ENCODE data around the gene METTL22. TPM values are rescaled to one million over a fixed set of nuclear protein-coding genes. Genes with fewer than 3 reads are reported as not detected.

METTL22 gene
- total RNA-seq, 1 experiment from 2014 or later, result 43.7 TPM

DNA sequence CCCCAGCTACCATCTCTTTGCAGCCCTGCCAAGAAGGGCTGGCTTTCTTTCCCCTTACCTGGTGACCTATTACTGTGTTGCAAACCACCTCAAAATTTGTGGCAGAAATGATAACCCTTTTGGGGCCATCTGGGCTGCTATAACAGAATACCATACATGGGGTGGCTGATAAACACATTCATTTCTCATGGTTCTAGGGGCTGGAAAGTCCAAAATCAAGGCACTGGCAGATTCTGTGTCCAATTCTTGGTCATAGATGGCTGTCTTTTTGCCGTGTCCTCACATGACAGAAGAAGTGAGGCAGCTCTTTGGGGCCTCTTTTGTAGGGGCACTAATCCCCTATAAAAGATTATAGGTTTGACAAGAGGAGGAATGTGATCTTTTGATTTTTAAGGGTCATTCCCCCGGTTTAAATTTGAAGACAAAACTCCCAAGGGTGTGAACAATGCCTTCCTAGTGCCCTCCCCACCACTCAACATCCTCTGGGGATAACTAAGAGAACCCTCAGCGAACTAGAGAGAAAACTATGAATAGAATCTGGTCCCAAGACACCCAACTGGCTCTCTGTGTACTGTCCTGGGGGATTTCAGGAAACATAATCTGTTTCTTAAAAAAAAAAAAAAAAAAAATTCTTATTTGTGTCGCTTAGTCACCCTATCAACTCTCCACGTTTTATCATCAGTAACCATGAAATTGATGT, 1.7 kb upstream of the METTL22 start:
- H3K36me3 ChIP-seq (replicated peaks; ENCODE audit: control insufficient read depth, insufficient read depth, low read length), result peaks cover 4% of the 10 kb centered on the region; the same call in 1 of the 2 replicates
- DNase-seq, result no peak
- H3K27me3 ChIP-seq (ENCODE audit: control insufficient read depth, insufficient read depth, low read length), result no peaks in the 10 kb centered on the region
- H3K4me3 ChIP-seq (ENCODE audit: insufficient read depth, low read depth, low read length), result no peak overlapping the region

GRCh38 chr16:8620535-8620934, 963 bp upstream of the METTL22 start:
- Histone ChIP-seq H3K4me3 (ENCODE audit: insufficient read depth, low read depth, low read length) (no peak overlapping the region), H3K36me3 (replicated peaks; ENCODE audit: control insufficient read depth, insufficient read depth, low read length) (peaks cover 7% of the 10 kb centered on the region), H3K27me3 (ENCODE audit: control insufficient read depth, insufficient read depth, low read length) (no peaks in the 10 kb centered on the region)
- DNase-seq, result no peak

- Histone ChIP-seq H3K4me3 (ENCODE audit: insufficient read depth, low read depth, low read length) (peak overlapping the region; percentile 98), H3K36me3 (replicated peaks; ENCODE audit: control insufficient read depth, insufficient read depth, low read length) (peaks cover 11% of the 10 kb centered on the region), H3K27me3 (ENCODE audit: control insufficient read depth, insufficient read depth, low read length) (no peaks in the 10 kb centered on the region)
- DNase-seq, result no peak
These were observed 301 bp upstream of the METTL22 start for GRCh38 chr16:8621222-8621571.

- Histone ChIP-seq H3K4me3 (ENCODE audit: insufficient read depth, low read depth, low read length) (peak overlapping the region; percentile 98), H3K27me3 (ENCODE audit: control insufficient read depth, insufficient read depth, low read length) (no peaks in the 10 kb centered on the region), H3K36me3 (replicated peaks; ENCODE audit: control insufficient read depth, insufficient read depth, low read length) (peaks cover 16% of the 10 kb centered on the region)
- peak; percentile 80 for DNase-seq
These were observed 788 bp downstream of the METTL22 start for GRCh38 chr16:8622315-8622656.

GRCh38 chr16:8623634-8624033, 2.1 kb downstream of the METTL22 start:
- no peaks in the 10 kb centered on the region for H3K27me3 ChIP-seq (ENCODE audit: control insufficient read depth, insufficient read depth, low read length)
- peaks cover 29% of the 10 kb centered on the region for H3K36me3 ChIP-seq (replicated peaks; ENCODE audit: control insufficient read depth, insufficient read depth, low read length)
- no peak for DNase-seq
- H3K4me3 ChIP-seq (ENCODE audit: insufficient read depth, low read depth, low read length), result no peak overlapping the region

GRCh38 chr16:8625491-8626087, 4.1 kb downstream of the METTL22 start:
- Histone ChIP-seq H3K27me3 (ENCODE audit: control insufficient read depth, insufficient read depth, low read length) (no peaks in the 10 kb centered on the region), H3K4me3 (ENCODE audit: insufficient read depth, low read depth, low read length) (no peak overlapping the region), H3K36me3 (replicated peaks; ENCODE audit: control insufficient read depth, insufficient read depth, low read length) (peaks cover 48% of the 10 kb centered on the region)
- DNase-seq, result no peak

- no peak overlapping the region for H3K4me3 ChIP-seq (ENCODE audit: insufficient read depth, low read depth, low read length)
- H3K36me3 ChIP-seq (replicated peaks; ENCODE audit: control insufficient read depth, insufficient read depth, low read length), result peaks cover 57% of the 10 kb centered on the region
- DNase-seq, result no peak
- H3K27me3 ChIP-seq (ENCODE audit: control insufficient read depth, insufficient read depth, low read length), result no peaks in the 10 kb centered on the region
These were observed 5.4 kb downstream of the METTL22 start for GRCh38 chr16:8626946-8627345.

DNA sequence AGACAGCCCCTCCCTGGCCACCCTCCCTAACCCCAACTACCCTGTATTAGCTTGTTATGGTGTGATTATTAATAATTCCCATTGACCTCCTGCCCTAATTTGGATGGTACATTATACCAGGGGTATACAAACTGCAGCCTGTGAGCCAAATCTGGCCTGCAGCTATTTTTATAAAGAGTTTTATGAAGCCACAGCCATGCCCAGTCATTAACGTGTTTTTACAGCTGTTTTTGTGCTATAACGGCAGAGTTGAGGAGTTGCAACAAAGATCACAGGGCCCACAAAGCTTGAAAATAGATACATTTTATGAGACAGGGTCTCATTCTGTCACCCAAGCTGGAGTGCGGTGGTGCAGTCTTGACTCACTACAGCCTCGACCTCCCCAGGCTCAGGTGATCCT, 6.0 kb downstream of the METTL22 start:
- Histone ChIP-seq H3K36me3 (replicated peaks; ENCODE audit: control insufficient read depth, insufficient read depth, low read length) (peaks cover 60% of the 10 kb centered on the region), H3K4me3 (ENCODE audit: insufficient read depth, low read depth, low read length) (no peak overlapping the region), H3K27me3 (ENCODE audit: control insufficient read depth, insufficient read depth, low read length) (no peaks in the 10 kb centered on the region)
- no peak for DNase-seq

- Histone ChIP-seq H3K36me3 (replicated peaks; ENCODE audit: control insufficient read depth, insufficient read depth, low read length) (peaks cover 64% of the 10 kb centered on the region), H3K4me3 (ENCODE audit: insufficient read depth, low read depth, low read length) (no peak overlapping the region), H3K27me3 (ENCODE audit: control insufficient read depth, insufficient read depth, low read length) (no peaks in the 10 kb centered on the region)
- no peak for DNase-seq
These were observed 7.7 kb downstream of the METTL22 start for GRCh38 chr16:8628981-8629725.

DNA sequence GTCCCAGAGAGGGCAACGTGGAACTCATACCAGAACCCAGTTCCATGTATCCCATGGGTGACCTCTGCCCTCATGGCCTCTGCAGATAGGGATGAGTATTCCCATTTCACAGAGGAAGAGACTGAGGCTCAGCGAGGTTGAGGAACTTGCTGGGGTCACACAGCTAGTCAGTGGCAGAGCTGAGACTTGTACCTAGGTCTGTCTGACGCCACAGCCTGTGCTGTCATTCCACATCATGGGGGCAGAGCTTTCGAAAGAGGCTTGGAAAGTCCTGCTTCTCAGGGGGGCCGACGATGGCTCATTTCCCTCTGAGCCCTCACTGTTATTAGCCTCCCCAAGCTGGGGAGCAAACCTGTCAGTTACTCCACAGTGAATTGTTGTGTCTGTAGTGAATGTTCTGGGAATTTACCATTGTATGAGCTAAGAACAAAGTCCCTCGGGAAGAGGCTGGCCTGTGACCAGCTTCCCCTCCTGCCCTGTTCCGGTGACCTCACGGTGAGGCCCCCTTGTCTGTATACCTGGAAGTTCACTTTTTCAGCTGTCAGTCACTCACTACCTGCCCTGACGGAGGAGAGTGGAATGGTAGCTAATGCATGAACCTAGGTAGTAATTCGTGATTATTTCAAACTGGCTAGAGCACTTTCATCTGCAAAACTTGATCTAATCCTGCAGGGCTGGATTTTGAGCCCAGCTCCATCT, 8.9 kb downstream of the METTL22 start:
- H3K27me3 ChIP-seq (ENCODE audit: control insufficient read depth, insufficient read depth, low read length), result no peaks in the 10 kb centered on the region
- H3K36me3 ChIP-seq (replicated peaks; ENCODE audit: control insufficient read depth, insufficient read depth, low read length), result peaks cover 64% of the 10 kb centered on the region
- no peak overlapping the region for H3K4me3 ChIP-seq (ENCODE audit: insufficient read depth, low read depth, low read length)
- no peak for DNase-seq

DNA sequence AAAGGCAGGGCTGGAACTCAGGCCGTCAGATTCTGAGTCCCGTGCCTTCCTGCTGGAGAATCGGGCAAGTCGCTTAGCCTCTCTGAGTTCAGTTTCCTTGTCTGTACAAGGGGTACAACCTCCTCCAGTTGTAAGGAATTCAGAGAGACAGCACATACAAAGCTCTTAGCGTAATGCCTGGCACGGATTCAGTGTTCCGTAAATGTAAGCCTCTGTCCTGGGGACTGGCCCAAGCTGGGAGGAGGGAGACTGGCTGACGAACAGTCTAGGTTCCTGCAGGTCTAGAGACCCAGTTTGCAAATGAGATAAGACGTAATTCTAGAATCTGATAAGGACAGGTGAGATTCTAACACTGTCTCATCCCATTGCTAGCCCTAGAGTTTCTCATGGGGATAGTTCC, 9.9 kb downstream of the METTL22 start:
- no peak for DNase-seq
- Histone ChIP-seq H3K4me3 (ENCODE audit: insufficient read depth, low read depth, low read length) (no peak overlapping the region), H3K27me3 (ENCODE audit: control insufficient read depth, insufficient read depth, low read length) (no peaks in the 10 kb centered on the region), H3K36me3 (replicated peaks; ENCODE audit: control insufficient read depth, insufficient read depth, low read length) (peaks cover 63% of the 10 kb centered on the region)

DNA sequence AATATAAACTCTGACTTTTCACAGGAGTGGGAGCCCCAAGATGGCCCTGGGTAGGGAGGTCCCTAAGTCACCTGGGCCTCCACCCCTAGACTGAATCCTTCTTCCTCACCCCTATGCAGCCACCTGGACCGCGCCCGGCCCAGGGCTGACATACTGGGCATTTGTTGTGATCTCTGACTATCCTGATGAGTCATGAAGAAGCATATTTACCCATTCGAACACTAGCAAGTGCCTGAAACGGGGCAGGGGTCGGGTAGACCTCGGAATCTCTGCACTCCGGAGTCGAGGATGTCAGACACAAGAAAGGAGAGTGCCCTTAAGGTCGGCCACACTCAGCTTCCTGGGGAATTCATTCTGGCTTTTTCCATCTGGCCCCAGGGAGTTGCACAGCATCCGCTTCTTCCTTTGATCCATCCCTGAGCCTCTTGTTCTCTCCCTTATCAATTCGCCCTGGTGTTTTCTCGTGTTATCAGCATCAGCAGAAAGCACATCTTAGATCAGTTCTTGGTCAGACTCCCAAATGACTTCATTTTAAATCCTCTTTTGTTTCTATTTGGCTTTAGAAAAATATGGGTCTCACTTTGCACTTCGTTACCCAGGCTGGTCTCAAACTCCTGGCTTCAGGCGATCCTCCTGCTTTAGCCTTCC, 10.4 kb downstream of the METTL22 start:
- no peaks in the 10 kb centered on the region for H3K27me3 ChIP-seq (ENCODE audit: control insufficient read depth, insufficient read depth, low read length)
- H3K36me3 ChIP-seq (replicated peaks; ENCODE audit: control insufficient read depth, insufficient read depth, low read length), result peaks cover 66% of the 10 kb centered on the region
- no peak for DNase-seq
- no peak overlapping the region for H3K4me3 ChIP-seq (ENCODE audit: insufficient read depth, low read depth, low read length)

DNA sequence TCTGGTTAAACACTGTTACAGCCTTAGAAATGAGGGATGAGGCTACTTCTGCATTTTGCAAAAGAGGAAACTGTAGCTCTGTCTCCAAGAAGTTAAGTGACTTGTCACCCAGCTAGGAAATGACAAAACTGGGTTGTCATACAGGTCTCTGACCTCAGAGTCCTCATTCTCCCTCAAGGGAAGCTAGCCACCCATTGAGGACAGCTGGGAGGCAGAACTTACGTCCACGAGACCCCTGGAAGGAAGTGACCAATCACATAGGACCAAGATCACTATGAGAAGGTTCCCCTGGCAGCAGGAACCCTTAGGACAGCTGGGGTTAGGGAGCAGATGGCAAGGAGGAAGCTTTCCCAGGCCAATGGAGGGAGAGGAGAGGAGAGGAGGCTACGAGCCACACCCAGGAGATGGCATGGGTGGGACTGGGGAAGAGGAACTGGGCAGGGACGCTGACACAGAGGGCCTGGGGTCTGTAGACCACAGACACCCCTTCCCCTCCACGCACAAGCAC, 11.2 kb downstream of the METTL22 start:
- Histone ChIP-seq H3K36me3 (replicated peaks; ENCODE audit: control insufficient read depth, insufficient read depth, low read length) (peaks cover 64% of the 10 kb centered on the region), H3K27me3 (ENCODE audit: control insufficient read depth, insufficient read depth, low read length) (no peaks in the 10 kb centered on the region), H3K4me3 (ENCODE audit: insufficient read depth, low read depth, low read length) (no peak overlapping the region)
- DNase-seq, result no peak

DNA sequence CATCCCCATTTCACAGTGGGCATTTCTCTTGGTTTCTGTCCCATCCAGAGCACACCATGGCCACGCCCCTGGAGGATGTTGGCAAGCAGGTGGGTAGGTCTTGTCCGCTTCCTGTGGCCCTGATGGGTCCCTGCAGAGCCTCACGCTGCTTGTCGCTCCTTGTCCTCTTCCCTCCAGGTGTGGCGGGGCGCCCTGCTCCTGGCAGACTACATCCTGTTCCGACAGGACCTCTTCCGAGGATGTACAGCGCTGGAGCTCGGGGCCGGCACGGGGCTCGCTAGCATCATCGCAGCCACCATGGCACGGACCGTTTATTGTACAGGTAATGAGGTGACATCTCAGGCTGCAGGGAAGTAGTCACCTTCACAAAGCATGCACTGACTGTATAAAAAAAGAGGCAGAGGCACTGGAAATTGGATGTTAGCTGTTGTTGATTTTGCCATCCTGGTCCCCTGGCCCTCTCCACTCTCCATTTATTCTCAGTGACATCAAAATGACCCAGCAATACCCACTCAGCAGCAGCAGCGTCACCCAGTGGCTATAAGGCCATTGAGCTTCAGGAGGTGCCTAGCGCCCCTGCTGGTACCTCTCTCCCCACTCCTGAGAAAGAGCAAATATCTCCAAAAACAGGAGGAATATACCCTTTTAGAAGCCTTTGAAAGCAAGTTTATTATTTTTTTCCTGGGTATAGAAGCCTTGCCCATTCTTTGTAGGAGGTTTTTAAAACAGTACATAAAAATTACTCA, 13.7 kb downstream of the METTL22 start:
- peak; percentile 91 for DNase-seq
- H3K27me3 ChIP-seq (ENCODE audit: control insufficient read depth, insufficient read depth, low read length), result no peaks in the 10 kb centered on the region
- H3K4me3 ChIP-seq (ENCODE audit: insufficient read depth, low read depth, low read length), result no peak overlapping the region
- H3K36me3 ChIP-seq (replicated peaks; ENCODE audit: control insufficient read depth, insufficient read depth, low read length), result peaks cover 50% of the 10 kb centered on the region

All from H7 (cell line).